K562 (cell line): Measurements from ENCODE around the gene KLHL33. TPM values are rescaled to one million over a fixed set of nuclear protein-coding genes. Genes with fewer than 3 reads are reported as not detected.

ENCODE experiments used
- ATAC-seq: fragments of 200-7000 bp; cut with Tn5 transposase; 3 replicates; pipeline ENCODE4 v1.9.1; 2020; ENCODE audit warnings: moderate library complexity
- BruUV-seq: library from RNA; stranded (reverse); fragments of 400-500 nt; replicated peaks from 2 replicates; lab custom pipeline; 2021; lab: Mats Ljungman, UMichigan
- CTCF ChIA-PET: fragments of 300-600 bp; formaldehyde crosslinking; extraction: SDS; loops from one replicate; lab custom pipeline; 2021; ENCODE audit warnings: low intra/inter-chr PET ratio; lab: Yijun Ruan, JAX
- POLR2A ChIA-PET: fragments of 300-600, 350-650 bp; sonication (Branson Sonifier 250); formaldehyde crosslinking; extraction: SDS; loops from one replicate; lab custom pipeline; 2021; ENCODE audit warnings: antibody characterized with exemption, inconsistent platforms; lab: Yijun Ruan, JAX
- DNase-seq, 4 experiments: peaks; one replicate each; pipeline versions ENCODE4 v3.0.0 to v3.0.0-alpha.2; 2011 to 2018; ENCODE audit warnings: low spot score in 3 of 4, mixed read lengths in 3 of 4; ENCODE audit errors: extremely low read depth in 1 of 4
- FAIRE-seq: peaks from 2 replicates; lab custom pipeline; 2011; peaks lifted over from hg19 to GRCh38; lab: Jason Lieb, UNC
- H2AFZ ChIP-seq: 2 replicates; pipeline ENCODE4 v1.6.0; 2011; ENCODE audit warnings: low read depth, low read length, control low read depth, inconsistent platforms
- H3K27ac ChIP-seq: fragments of 200-600 bp; 3 replicates; pipeline ENCODE4 v1.8.0; 2011; ENCODE audit warnings: low read depth, mild to moderate bottlenecking, control low read depth, inconsistent platforms, low read length, moderate library complexity, mixed read lengths; ENCODE audit errors: extremely low read depth
- H3K27me3 ChIP-seq, 2 experiments: fragments of 300-600 bp in 1 of 2; 2 replicates in 1 of 2; 3 replicates in 1 of 2; pipeline versions ENCODE4 v1.6.0 to v1.8.0; 2011; ENCODE audit warnings: inconsistent platforms in 2 of 2, low read length in 2 of 2, mild to moderate bottlenecking in 1 of 2, mixed read lengths in 1 of 2, moderate library complexity in 1 of 2; ENCODE audit not compliant: control insufficient read depth in 2 of 2, insufficient read depth in 2 of 2
- H3K36me3 ChIP-seq: fragments of 300-600 bp; 3 replicates; pipeline ENCODE4 v1.8.0; 2011; ENCODE audit warnings: mild to moderate bottlenecking, low read length, inconsistent platforms; ENCODE audit not compliant: control insufficient read depth, insufficient read depth
- H3K4me1 ChIP-seq, 2 experiments: fragments of 200-600 bp in 1 of 2; replicated peaks in 1 of 2; 2 replicates in 1 of 2; 3 replicates in 1 of 2; pipeline versions ENCODE4 v1.5.1 to v1.8.0; 2011; ENCODE audit warnings: inconsistent platforms in 2 of 2, low read length in 2 of 2, mild to moderate bottlenecking in 1 of 2, mixed read lengths in 1 of 2, moderate library complexity in 1 of 2; ENCODE audit not compliant: control insufficient read depth in 2 of 2, insufficient read depth in 2 of 2
- H3K4me2 ChIP-seq: 2 replicates; pipeline ENCODE4 v1.6.1; 2011; ENCODE audit warnings: low read length, control low read depth, inconsistent platforms, mixed read lengths; ENCODE audit not compliant: insufficient read depth
- H3K4me3 ChIP-seq: fragments of 200-600 bp; sonication (generic), shearing (Covaris generic); 2 replicates; pipeline ENCODE4 v1.5.1; 2016; ENCODE audit warnings: control low read depth, inconsistent platforms
- H3K79me2 ChIP-seq: fragments of 200-600 bp; 3 replicates; pipeline ENCODE4 v1.8.0; 2011; ENCODE audit warnings: low read length, inconsistent platforms; ENCODE audit not compliant: control insufficient read depth, insufficient read depth
- H3K9ac ChIP-seq, 2 experiments: 2 replicates each; pipeline versions ENCODE4 v1.6.0 to v1.6.1; 2011; ENCODE audit warnings: low read depth in 2 of 2, low read length in 2 of 2, control low read depth in 1 of 2, inconsistent platforms in 1 of 2, mild to moderate bottlenecking in 1 of 2, mixed read lengths in 1 of 2; ENCODE audit not compliant: insufficient read depth in 1 of 2
- H3K9me1 ChIP-seq: one replicate; pipeline ENCODE4 v1.6.0; 2011; ENCODE audit warnings: inconsistent platforms, mild to moderate bottlenecking, low read length, moderate library complexity; ENCODE audit not compliant: control insufficient read depth, insufficient read depth
- H3K9me3 ChIP-seq: replicated peaks from 2 replicates; pipeline ENCODE4 v1.5.1; 2011; ENCODE audit warnings: low read depth, low read length, inconsistent platforms; ENCODE audit not compliant: control insufficient read depth, insufficient read depth
- H4K20me1 ChIP-seq: replicated peaks from 2 replicates; pipeline ENCODE4 v1.6.1; 2011; ENCODE audit warnings: low read length, inconsistent platforms, mixed read lengths; ENCODE audit not compliant: control insufficient read depth, insufficient read depth
- FOXP1 ChIP-seq: sonication (generic); formaldehyde crosslinking; IDR thresholded peaks from 2 replicates; pipeline ENCODE4 v1.8.0; 2022; ENCODE audit warnings: mild to moderate bottlenecking, missing genetic modification reagents
- HNRNPK ChIP-seq: fragments of 200-400 bp; formaldehyde crosslinking; IDR thresholded peaks from one replicate; pipeline ENCODE4 v1.6.1; 2018; ENCODE audit warnings: mild to moderate bottlenecking, low read depth, low read length; ENCODE audit not compliant: poor library complexity, severe bottlenecking
- ID3 ChIP-seq, 2 experiments: fragments of 250-450 bp in 1 of 2; fragments of 450-650 bp in 1 of 2; sonication (Bioruptor Pico) in 1 of 2; IDR thresholded peaks; 2 replicates each; pipeline versions ENCODE4 v1.6.1 to v1.8.0; 2016 to 2021; ENCODE audit warnings: mild to moderate bottlenecking in 2 of 2, moderate library complexity in 2 of 2, missing compliant biosample characterization in 1 of 2, missing genetic modification characterization in 1 of 2
- NFATC3 ChIP-seq: fragments of 450-650 bp; IDR thresholded peaks from 2 replicates; pipeline ENCODE4 v1.6.1; 2017; ENCODE audit warnings: mild to moderate bottlenecking
- NONO ChIP-seq, 2 experiments: fragments of 200-400 bp in 1 of 2; fragments of 450-650 bp in 1 of 2; formaldehyde crosslinking in 1 of 2; IDR thresholded peaks; 2 replicates each; pipeline ENCODE4 v1.6.1; 2017; ENCODE audit warnings: low read depth in 2 of 2, mild to moderate bottlenecking in 2 of 2, moderate library complexity in 2 of 2, low read length in 1 of 2
- NR2C1 ChIP-seq, 2 experiments: fragments of 450-650 bp; IDR thresholded peaks; 2 replicates each; pipeline ENCODE4 v1.6.1; 2017; ENCODE audit warnings: mild to moderate bottlenecking in 2 of 2, antibody characterized with exemption in 1 of 2, inconsistent platforms in 1 of 2, missing compliant biosample characterization in 1 of 2, missing genetic modification characterization in 1 of 2
- NR4A1 ChIP-seq, 2 experiments: fragments of 250-450 bp in 1 of 2; fragments of 450-650 bp in 1 of 2; sonication (Bioruptor Pico) in 1 of 2; IDR thresholded peaks; 2 replicates each; pipeline versions ENCODE4 v1.4.0 to v1.6.1; 2016 to 2020; ENCODE audit warnings: mild to moderate bottlenecking in 2 of 2, missing compliant biosample characterization in 1 of 2, missing genetic modification characterization in 1 of 2, moderate library complexity in 1 of 2
- RNF2 ChIP-seq: sonication (generic); IDR thresholded peaks from 2 replicates; pipeline ENCODE4 v1.6.1; 2016
- SRSF7 ChIP-seq: fragments of 200-400 bp; formaldehyde crosslinking; optimal IDR thresholded peaks from 2 replicates; pipeline ENCODE3; 2017; ENCODE audit warnings: mild to moderate bottlenecking, low read depth, low read length
- TCF7L2 ChIP-seq: fragments of 150-350 bp; IDR thresholded peaks from 2 replicates; pipeline ENCODE4 v1.6.1; 2016; ENCODE audit warnings: low read depth, mild to moderate bottlenecking, low read length, moderate library complexity
- XRCC4 ChIP-seq: IDR thresholded peaks from one replicate; pipeline ENCODE4 v1.6.1; 2011; ENCODE audit not compliant: insufficient read depth, insufficient read length; ENCODE audit errors: extremely low read depth
- ZBED1 ChIP-seq: IDR thresholded peaks from 2 replicates; pipeline ENCODE4 v1.6.1; 2014
- ZNF592 ChIP-seq: fragments of 450-650 bp; IDR thresholded peaks from 2 replicates; pipeline ENCODE4 v1.6.1; 2017; ENCODE audit warnings: antibody characterized with exemption, mild to moderate bottlenecking
- ZNF707 ChIP-seq: fragments of 250-450 bp; sonication (Bioruptor Pico); conservative IDR thresholded peaks from 2 replicates; pipeline ENCODE4 v1.8.0; 2022; ENCODE audit warnings: inconsistent platforms, mild to moderate bottlenecking, moderate library complexity
- whole genome bisulfite sequencing: fragments of 100-300 bp; shearing (Covaris generic); methylation state at CpG from one replicate; pipeline ENCODE4 v1.1.6; 2016; ENCODE audit warnings: low coverage, mixed read lengths; ENCODE audit not compliant: insufficient coverage; ENCODE audit errors: missing lambda C conversion rate; 5-methylcytosine and 5-hydroxymethylcytosine counted together
- in situ Hi-C: fragments of 300-500 bp; cut with MboI; formaldehyde crosslinking; loops from 4 replicates; pipeline ENCODE4 v1.15.0; 2018; ENCODE audit warnings: inconsistent platforms, mixed read lengths
- intact Hi-C: fragments of 100-400 bp; cut with micrococcal nuclease; formaldehyde crosslinking; loops from 2 replicates; pipeline ENCODE4 v1.14.2; 2022
- polyA plus RNA-seq, 8 experiments: library from polyadenylated mRNA; depleted of rRNA in 4 of 8; stranded (reverse) in 5 of 8; unstranded in 3 of 8; fragments of >200 nt; fragmentation: Nextera tagmentation in 2 of 8; fragmentation: Illumina TruSeq in 1 of 8; extraction: Ambion mirVana in 2 of 8; extraction: Trizol in 1 of 8; gene quantifications; 2 replicates each; pipeline versions ENCODE4 v1.2.1 to v1.2.3, GENCODE V29; 2011 to 2014; ENCODE audit warnings: inconsistent platforms in 1 of 8, missing spikeins in 1 of 8
- total RNA-seq, 7 experiments: library from RNA; depleted of rRNA in 6 of 7; stranded (reverse); fragments of >200 nt in 6 of 7; fragmentation: Illumina TruSeq in 2 of 7; extraction: Trizol in 2 of 7; gene quantifications; 2 replicates each; pipeline versions ENCODE4 v1.2.1 to v1.2.3, GENCODE V29; 2011 to 2021; ENCODE audit warnings: low replicate concordance in 1 of 7
- TF ChIP-seq, protein P1 (sequence below): IDR thresholded peaks from 2 replicates; pipeline ENCODE4 v1.6.1; 2011; ENCODE audit warnings: borderline replicate concordance, low read depth, mild to moderate bottlenecking, moderate library complexity, low read length; ENCODE audit not compliant: insufficient read depth, poor library complexity, severe bottlenecking

Gene KLHL33
- total and polyA plus RNA-seq, 9 of the 15 experiments (the other 6 are each of a cell fraction or from before 2014, with no cell fraction given): 0.04 to 0.27 (median 0.13) TPM; not detected in 6

DNA sequence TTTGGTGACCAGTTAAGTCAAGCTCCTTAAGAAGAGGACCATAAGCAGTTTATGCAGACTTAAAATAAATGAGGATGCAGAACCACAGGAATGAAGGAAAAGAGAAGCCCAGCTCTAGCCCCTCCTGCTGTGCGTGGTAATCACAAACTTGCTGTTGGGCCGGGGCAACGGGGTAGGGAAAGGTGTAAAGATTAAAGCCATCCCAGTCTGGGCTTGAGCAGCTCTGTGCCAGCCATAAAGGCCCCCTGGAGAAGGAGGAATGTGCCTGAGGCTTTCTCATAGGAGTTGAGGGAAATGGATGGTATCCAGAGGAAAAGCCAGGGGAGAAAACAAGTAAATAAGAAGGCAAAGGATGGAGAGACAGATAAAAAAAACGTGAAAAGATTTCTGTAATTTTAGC, 47.8 kb downstream of the KLHL33 start:
- ATAC-seq (no peak), DNase-seq (no peak), FAIRE-seq (no peak)
- Histone ChIP-seq H3K27ac (no peak overlapping the region), H3K9me1 (no peaks in the 10 kb centered on the region), H3K4me2 (no peak overlapping the region), H4K20me1 (no peaks in the 10 kb centered on the region), H3K9ac (no peak overlapping the region), H3K9me3 (no peaks in the 10 kb centered on the region), H3K36me3 (peaks cover 37% of the 10 kb centered on the region; the same call in 2 of the 3 replicates), H2AFZ (no peak overlapping the region), H3K4me3 (no peak overlapping the region), H3K4me1 (no peaks in the 10 kb centered on the region), H3K27me3 (no peaks in the 10 kb centered on the region), H3K79me2 (no peaks in the 10 kb centered on the region)
- ChIA-PET CTCF (no interaction called here), POLR2A (interaction anchor here (0.9 kb wide), 1 partner anchor 11 kb away, joined by 3 read pairs; no protein-coding TSS in a partner anchor)
- intact Hi-C loops (no loop called here), in situ Hi-C loops (no loop called here)
- BruUV-seq: no TSS peak
- TF ChIP-seq ZNF707 (CRISPR knock-in tag) (no peak), NONO (IDR thresholded peaks at IDR 0.05; ENCODE audit: low read depth in 2 of 2, low read length in 1 of 2) (no peak), NR4A1 (CRISPR knock-in tag; IDR thresholded peaks at IDR 0.05) (no peak), NR4A1 (tag; IDR thresholded peaks at IDR 0.05) (no peak), ZNF592 (no peak), ZBED1 (no peak), NFATC3 (no peak), XRCC4 (no peak), TCF7L2 (no peak), NR2C1 (IDR thresholded peaks at IDR 0.05) (no peak), NR2C1 (tag; IDR thresholded peaks at IDR 0.05) (no peak), ID3 (CRISPR knock-in tag; IDR thresholded peaks at IDR 0.05) (no peak), ID3 (tag; IDR thresholded peaks at IDR 0.05) (no peak), SRSF7 (no peak), HNRNPK (no peak), FOXP1 (CRISPR knock-in tag) (no peak), RNF2 (no peak)
- TF ChIP-seq, protein P1, sequence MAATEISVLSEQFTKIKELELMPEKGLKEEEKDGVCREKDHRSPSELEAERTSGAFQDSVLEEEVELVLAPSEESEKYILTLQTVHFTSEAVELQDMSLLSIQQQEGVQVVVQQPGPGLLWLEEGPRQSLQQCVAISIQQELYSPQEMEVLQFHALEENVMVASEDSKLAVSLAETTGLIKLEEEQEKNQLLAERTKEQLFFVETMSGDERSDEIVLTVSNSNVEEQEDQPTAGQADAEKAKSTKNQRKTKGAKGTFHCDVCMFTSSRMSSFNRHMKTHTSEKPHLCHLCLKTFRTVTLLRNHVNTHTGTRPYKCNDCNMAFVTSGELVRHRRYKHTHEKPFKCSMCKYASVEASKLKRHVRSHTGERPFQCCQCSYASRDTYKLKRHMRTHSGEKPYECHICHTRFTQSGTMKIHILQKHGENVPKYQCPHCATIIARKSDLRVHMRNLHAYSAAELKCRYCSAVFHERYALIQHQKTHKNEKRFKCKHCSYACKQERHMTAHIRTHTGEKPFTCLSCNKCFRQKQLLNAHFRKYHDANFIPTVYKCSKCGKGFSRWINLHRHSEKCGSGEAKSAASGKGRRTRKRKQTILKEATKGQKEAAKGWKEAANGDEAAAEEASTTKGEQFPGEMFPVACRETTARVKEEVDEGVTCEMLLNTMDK: no peak
- 35% methylated on average over 4 of the region's 4 CpGs for WGBS
